RKO (cell line): ENCODE data around the gene CEP295NL.
"Not testable (repeated sequence)": the region's sequence is repeated elsewhere in the genome, so short reads cannot be mapped to it uniquely, and the experiment has no call there.

Experiments used
- DNase-seq: peaks from one replicate; pipeline ENCODE4 v3.0.0-alpha.2; 2016; ENCODE audit warnings: low spot score

Gene CEP295NL, protein sequence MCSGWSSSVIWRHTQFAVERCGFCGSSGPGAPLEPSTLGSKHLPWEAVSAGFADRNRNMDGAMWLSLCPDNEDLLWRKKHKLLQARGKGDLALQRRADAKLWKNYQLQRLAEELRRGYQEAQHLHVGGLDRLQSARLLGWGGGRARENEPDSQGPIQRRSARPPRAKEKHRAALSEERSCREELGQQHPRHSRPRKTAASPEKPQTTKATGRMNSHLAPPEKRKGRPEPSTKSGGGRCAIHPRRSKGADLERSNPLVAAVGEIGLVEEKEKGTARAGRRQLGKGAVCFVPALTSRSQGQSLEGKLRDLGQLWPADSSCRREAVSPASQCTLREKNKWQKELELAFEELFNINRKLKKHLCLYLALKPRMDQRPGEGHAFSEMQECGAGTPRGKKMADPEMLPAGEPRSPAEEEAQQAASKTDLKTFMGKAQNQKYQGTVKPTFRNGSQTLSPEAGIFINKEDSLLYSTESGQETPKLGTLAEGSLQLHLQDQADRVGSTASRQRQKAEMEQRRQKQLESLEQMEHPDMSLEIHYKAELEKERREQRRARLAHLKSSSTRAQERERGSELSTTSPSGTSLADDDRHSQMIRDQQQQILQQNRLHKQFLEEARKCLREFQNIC

GRCh38 chr17:78903101-78903779 is at the start of gene CEP295NL:
Gene CEP295NL (minus strand): TSS chr17:78903201. CDS start chr17:78901828, 1,373 bp downstream.
- DNase-seq: peak; percentile 21

- no peak for DNase-seq
These were observed 49.7 kb upstream of the CEP295NL start for GRCh38 chr17:78952706-78953105.

DNA sequence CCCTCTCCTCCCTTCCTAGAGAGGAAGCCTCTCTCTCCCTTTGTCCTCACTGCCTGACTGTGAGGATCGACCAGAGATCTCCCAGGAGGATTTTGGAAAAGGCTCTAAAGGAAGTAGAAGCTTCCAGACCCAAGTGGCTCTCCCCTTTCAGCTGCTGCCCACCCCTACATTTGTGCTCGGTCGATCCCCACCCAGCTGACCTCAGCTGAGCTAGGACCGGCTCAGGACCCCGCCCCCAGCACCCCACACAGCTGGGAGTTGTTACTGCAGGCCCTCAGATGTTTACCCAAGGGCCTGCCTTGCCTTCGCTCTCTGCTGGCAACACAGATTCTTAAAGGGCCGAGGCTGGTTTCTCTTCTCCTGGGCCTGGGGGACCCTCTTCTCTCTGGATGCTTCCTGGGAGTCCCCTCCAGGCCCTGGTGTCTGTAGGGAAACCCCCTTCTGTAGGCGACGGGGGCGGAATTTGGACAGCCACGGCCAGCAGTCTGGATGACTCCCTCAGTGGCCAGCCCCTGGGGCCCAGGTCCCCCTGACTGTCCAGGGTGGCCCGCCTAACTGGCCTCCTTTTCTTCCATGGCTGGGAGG is 49.1 kb upstream of the CEP295NL start:
- DNase-seq: no peak

- no peak for DNase-seq
These were observed 47.9 kb upstream of the CEP295NL start for GRCh38 chr17:78950870-78951269.

- no peak for DNase-seq
These were observed 44.5 kb upstream of the CEP295NL start for GRCh38 chr17:78947235-78948149.

GRCh38 chr17:78946631-78947030 is 43.6 kb upstream of the CEP295NL start:
- no peak for DNase-seq

DNA sequence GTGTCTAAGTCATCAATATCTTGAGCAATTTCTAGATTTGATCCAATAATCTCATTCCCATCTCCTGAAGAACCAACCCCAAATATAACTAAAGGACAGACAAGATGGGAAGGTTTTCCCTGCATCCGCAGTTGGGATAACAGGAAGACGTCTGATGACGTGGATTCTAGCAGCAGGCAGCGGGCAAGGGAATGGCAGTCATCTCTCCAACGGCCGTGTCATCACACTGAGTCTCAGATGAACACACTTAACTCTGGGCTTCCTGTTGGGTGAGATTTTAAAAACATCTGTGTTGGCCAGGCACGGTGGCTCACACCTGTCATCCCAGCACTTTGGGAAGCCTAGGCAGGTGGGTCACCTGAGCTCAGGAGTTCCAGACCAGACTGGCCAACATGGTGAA is 43.1 kb upstream of the CEP295NL start:
- no peak for DNase-seq

- DNase-seq: not testable (repeated sequence)
These were observed 42.5 kb upstream of the CEP295NL start for GRCh38 chr17:78945455-78945854.

DNA sequence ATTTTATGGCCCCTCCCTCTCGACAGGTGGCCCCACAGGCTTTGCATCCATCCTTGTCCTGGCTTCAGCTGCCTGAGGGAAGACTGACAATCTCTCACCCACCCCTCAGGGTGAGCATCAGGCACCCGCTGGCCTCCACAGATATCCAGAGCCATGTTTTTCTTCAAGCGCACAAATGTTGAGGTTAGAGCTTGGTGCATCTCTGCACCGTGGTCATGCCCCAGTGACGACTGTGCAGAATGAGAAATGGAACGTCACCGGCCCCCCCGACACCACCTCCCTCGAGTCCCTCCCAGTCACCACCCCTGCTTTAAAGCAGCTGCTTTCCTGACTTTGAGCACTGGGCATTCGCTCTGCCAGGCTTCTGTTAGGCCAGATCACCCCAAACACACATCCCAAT is 42.0 kb upstream of the CEP295NL start:
- no peak for DNase-seq

- no peak for DNase-seq
These were observed 41.0 kb upstream of the CEP295NL start for GRCh38 chr17:78944026-78944425.

DNA sequence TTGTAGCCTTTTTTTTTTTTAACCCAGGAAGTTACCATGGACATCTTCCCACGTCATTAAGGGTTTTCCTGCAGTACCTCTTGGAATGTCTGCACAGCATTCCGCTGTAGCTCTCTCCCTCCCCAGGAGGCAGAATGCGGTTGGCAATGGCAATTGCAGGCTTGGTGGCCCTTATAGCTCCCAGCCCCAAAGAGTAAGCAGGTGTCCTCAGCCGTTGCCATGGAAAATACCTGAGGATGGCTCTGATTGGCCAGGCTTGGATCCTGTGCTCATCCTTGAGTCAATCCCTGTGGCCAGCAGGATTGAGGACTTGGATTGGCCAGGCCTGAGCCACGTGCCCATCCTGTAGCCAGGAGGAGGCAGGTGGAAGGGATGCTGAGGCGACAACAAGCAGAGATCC is 37.7 kb upstream of the CEP295NL start:
- DNase-seq: no peak

DNA sequence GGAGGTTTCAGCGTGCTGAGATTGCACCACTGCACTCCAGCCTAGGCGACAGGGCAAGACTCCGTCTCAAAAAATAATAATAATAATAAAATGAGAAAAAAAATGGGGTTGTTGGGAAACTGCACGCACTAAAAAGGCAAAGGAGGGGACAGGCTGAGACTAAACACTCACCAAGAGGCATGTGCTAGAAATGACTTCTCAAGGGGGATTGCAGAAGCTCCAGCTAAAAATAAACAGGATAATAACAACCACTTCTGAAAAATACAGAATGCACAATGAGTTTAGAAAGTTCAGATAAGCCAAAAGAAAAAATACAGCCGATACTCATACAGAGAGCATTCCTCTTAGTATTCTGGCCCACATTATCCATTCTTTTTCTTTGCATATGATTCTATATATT is 37.3 kb upstream of the CEP295NL start:
- DNase-seq: no peak

DNA sequence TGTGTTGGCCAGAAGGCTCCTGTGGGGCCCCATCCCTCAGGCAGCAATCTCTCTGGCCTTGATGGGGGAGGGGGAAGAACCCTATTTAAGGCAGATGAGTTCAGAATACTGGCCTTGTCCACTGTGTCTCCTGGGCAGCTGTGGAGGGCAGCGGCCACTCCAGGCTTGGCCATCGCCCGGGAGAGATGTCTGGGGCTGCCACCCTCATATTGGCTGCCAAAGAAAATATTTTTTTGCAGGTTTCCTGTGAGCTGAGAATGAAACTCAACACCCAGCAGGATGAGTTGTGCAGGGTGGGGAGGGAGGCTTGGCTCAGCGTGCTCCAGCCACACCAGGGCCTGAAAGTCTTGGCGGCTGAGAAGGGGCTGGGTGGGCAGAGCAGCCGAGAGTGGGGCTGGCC is 36.6 kb upstream of the CEP295NL start:
- no peak for DNase-seq

DNA sequence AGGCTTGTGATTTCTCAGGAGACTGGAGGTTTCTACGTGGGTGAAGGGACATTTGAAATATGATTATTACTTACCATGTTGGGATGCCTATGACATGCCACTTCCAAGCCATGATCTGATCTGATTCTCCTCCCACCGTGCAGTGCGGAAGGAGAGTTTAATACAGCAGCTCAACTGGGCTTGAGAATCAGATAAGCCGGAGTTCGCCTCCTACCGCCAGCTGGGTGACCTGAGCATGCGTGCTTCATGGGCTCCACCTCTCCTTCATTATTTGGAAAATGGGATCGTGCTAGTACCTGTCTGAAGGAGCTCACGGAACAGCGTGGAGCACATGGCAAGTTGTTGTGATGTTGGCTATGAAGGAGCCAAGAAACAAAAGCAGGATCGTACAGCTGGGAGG is 34.6 kb upstream of the CEP295NL start:
- no peak for DNase-seq

- peak; percentile 74 for DNase-seq
These were observed 32.7 kb upstream of the CEP295NL start for GRCh38 chr17:78935419-78936323.

- no peak for DNase-seq
These were observed 31.8 kb upstream of the CEP295NL start for GRCh38 chr17:78934681-78935418.

- DNase-seq: peak; percentile 35
These were observed 31.1 kb upstream of the CEP295NL start for GRCh38 chr17:78933959-78934568.

- DNase-seq: peak; percentile 87
These were observed 30.3 kb upstream of the CEP295NL start for GRCh38 chr17:78933025-78933958.
